ENCODE measurements around the gene TNNT2. TPM values are rescaled to one million over a fixed set of nuclear protein-coding genes. Genes with fewer than 3 reads are reported as not detected.

TNNT2 gene
- total and polyA plus RNA-seq, 8 donors: 1.5 to 12.0 (median 6.7) TPM; not detected in 4

DNA sequence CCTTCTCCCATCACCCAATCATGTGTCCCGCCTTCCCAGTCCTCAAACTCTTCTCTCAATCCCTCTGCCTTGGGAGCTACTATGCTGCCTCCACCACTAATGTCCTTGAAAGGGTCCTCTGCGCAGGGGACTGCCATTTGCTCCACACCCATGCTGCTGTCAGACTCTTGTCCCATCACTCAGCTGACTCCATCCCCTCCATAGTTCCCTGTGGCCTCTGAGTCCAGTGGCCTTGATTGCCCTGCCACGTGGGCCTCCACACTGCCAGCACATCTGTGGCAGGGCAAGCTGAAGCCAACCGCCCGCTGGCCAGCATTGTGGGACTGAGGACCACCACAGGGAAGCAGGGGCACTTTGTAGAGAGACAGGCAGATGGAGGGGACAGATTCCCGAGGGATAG, 1.3 kb upstream of the TNNT2 start:
- Histone ChIP-seq H3K4me1 (peaks cover 0 to 9% (median 4%) of the 10 kb centered on the region in 4 donors), H3K9me3 (no peaks in the 10 kb centered on the region), H3K27ac (no peak overlapping the region), H3K4me3 (no peak overlapping the region), H3K36me3 (peaks cover 0 to 11% (median 1%) of the 10 kb centered on the region in 4 donors), H3K27me3 (peaks cover 0 to 30% (median 6%) of the 10 kb centered on the region in 3 donors)
- intact Hi-C loops (cut with DNase I; ENCODE audit: low total_unique reads): no loop called here
- DNase-seq: no peak
- no peak for TF ChIP-seq EP300 (IDR thresholded peaks at IDR 0.05)
- TF ChIP-seq POLR2AphosphoS5 (IDR thresholded peaks at IDR 0.05): no peak
- TF ChIP-seq POLR2A (IDR thresholded peaks at IDR 0.05): no peak
- TF ChIP-seq, protein P1, sequence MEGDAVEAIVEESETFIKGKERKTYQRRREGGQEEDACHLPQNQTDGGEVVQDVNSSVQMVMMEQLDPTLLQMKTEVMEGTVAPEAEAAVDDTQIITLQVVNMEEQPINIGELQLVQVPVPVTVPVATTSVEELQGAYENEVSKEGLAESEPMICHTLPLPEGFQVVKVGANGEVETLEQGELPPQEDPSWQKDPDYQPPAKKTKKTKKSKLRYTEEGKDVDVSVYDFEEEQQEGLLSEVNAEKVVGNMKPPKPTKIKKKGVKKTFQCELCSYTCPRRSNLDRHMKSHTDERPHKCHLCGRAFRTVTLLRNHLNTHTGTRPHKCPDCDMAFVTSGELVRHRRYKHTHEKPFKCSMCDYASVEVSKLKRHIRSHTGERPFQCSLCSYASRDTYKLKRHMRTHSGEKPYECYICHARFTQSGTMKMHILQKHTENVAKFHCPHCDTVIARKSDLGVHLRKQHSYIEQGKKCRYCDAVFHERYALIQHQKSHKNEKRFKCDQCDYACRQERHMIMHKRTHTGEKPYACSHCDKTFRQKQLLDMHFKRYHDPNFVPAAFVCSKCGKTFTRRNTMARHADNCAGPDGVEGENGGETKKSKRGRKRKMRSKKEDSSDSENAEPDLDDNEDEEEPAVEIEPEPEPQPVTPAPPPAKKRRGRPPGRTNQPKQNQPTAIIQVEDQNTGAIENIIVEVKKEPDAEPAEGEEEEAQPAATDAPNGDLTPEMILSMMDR (IDR thresholded peaks at IDR 0.05): no peak
- WGBS, 5 donors: 67 to 80% (median 77%) methylated on average over 6 of the region's 6 CpGs

DNA sequence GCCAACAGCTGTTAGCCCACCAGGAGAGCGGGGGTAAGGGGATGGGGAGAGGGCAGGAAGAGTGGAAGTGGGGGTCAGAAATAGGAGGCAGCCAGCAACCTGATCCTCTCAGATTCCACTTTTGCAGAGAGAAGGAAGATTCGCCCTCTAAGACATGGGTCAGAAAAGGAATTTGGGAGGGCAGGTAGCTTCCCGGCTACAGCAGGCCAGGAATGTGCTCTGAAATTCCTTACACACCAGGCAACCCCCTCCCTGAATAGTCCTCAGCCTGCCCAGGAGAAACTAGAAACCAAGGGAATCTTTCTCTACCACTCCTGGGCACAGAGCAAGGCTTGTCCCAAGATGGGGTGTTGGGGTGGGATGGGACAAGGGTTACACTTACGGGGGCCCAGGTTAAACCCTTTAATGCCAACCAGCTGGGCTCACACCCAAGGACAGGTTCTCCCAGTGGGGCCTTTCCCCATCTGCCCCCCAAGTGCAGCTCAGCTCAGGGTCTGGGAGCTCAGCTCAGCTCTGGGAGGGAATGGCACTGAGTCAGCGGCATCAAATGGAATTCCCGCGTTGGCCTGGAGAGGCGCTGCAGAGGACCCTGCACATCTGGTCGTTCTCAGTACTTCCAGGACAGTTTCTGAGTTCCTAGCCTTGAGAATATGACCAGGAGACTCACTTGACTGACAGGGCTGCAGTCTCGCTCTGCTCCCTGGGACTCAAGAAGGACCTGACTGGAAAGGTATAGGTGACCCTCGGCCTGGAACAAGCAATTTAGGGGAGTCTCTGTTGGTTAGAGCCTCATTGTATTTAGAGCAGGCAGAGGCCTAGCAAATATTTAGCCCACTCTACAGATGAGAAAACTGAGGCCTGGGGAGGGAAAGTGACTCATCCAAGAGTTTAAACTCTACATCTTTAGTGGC, 761 bp downstream of the TNNT2 start:
- no peaks in the 10 kb centered on the region for H3K36me3 ChIP-seq
- WGBS, 5 donors: 28 to 46% (median 31%) methylated on average over 11 of the region's 11 CpGs
- DNase-seq: peak; percentile 38 to 73

DNA sequence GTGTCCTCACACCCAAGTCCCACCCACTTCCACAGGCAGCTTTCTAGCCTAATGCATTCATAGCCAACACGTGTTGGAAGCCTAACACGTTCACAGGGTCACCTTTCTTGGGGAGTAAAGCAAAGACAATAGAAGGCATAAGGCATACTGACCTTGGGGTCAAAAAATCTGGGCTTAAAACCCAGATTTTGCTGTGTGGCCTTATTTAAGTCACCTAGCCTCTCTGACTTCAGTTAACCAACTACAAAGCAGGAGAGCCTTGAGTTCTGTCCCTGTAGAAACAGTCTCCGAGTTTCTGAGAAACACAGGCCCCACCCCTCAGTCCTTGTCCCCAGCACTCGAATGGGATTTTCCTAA, 1.4 kb downstream of the TNNT2 start:
- no peaks in the 10 kb centered on the region for H3K36me3 ChIP-seq
- TF ChIP-seq EP300 (IDR thresholded peaks at IDR 0.05) (no peak), POLR2AphosphoS5 (IDR thresholded peaks at IDR 0.05) (no peak), POLR2A (IDR thresholded peaks at IDR 0.05) (no peak)
- TF ChIP-seq, protein P1 (IDR thresholded peaks at IDR 0.05): no peak
- peaks cover 0 to 8% (median under 1%) of the 10 kb centered on the region in 4 donors for H3K4me1 ChIP-seq
- no peaks in the 10 kb centered on the region for H3K9me3 ChIP-seq
- no peak for DNase-seq
- H3K4me3 ChIP-seq: no peak overlapping the region
- WGBS, 5 donors: 13 to 31% (median 26%) methylated on average over 4 of the region's 4 CpGs
- intact Hi-C loops (cut with DNase I; ENCODE audit: low total_unique reads): no loop called here
- peaks cover 0 to 55% (median 24%) of the 10 kb centered on the region in 3 donors for H3K27me3 ChIP-seq
- H3K27ac ChIP-seq: no peak overlapping the region

More for the DNA sequence above, 761 bp downstream of the TNNT2 start:
- Histone ChIP-seq H3K9me3 (no peaks in the 10 kb centered on the region), H3K27me3 (peaks cover 0 to 50% (median 23%) of the 10 kb centered on the region in 3 donors), H3K27ac (no peak overlapping the region), H3K4me3 (no peak overlapping the region), H3K4me1 (peaks cover 0 to 8% (median 4%) of the 10 kb centered on the region in 4 donors)
- intact Hi-C loops (cut with DNase I; ENCODE audit: low total_unique reads): no loop called here
- TF ChIP-seq, protein P1 (IDR thresholded peaks at IDR 0.05): peak in 3 of 7 experiments; percentile 20 to 36 (median 21)
- TF ChIP-seq EP300 (IDR thresholded peaks at IDR 0.05) (no peak), POLR2A (IDR thresholded peaks at IDR 0.05) (no peak), POLR2AphosphoS5 (IDR thresholded peaks at IDR 0.05) (no peak)

DNA sequence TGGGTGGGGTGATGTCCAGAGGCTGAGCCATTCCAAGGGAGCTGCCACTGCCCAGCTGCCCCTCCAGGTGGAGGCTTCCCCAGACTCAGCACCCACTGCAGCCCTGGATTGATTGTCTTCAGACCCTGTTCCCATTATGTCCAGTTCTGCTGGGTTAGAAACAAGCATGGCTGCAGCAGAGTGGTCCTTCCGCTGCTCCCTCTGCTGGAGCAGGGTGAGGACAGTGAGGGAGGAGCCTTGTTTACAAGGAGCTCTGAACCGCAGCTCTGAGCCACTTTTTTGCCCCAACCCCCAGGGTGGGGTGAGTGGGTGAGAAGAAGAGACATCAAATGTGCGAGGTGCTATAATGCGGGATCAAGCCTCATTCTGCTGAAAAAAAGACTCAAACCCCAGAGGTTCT, 2.3 kb downstream of the TNNT2 start:
- Histone ChIP-seq H3K4me3 (no peak overlapping the region), H3K36me3 (no peaks in the 10 kb centered on the region), H3K27ac (no peak overlapping the region), H3K4me1 (peaks cover 0 to 6% (median 0%) of the 10 kb centered on the region in 4 donors), H3K9me3 (no peaks in the 10 kb centered on the region), H3K27me3 (peaks cover 0 to 64% (median 24%) of the 10 kb centered on the region in 3 donors)
- no peak for DNase-seq
- TF ChIP-seq EP300 (IDR thresholded peaks at IDR 0.05): no peak
- TF ChIP-seq, protein P1 (IDR thresholded peaks at IDR 0.05): no peak
- TF ChIP-seq POLR2A (IDR thresholded peaks at IDR 0.05): no peak
- no peak for TF ChIP-seq POLR2AphosphoS5 (IDR thresholded peaks at IDR 0.05)
- 31 to 62% (median 56%) methylated on average over 3 to 4 of the region's 4 CpGs for WGBS, 5 donors
- intact Hi-C loops (cut with DNase I; ENCODE audit: low total_unique reads): no loop called here

Measured in stomach (tissue), 9 donors.